Upper lobe of left lung (tissue), 4 donors: ENCODE results near the gene ARPP19.

ENCODE experiments used
- EP300 ChIP-seq, 4 donors: sonication (generic); formaldehyde crosslinking; IDR thresholded peaks; one replicate each; pipeline ENCODE4 v1.5.1; 2017; ENCODE audit warnings: antibody characterized with exemption in 4 of 4, control low read depth in 2 of 4
- POLR2A ChIP-seq, 4 donors: fragments of 450-650 bp; IDR thresholded peaks; one replicate each; pipeline ENCODE4 v1.5.1; 2016 to 2017; ENCODE audit warnings: antibody characterized with exemption in 4 of 4, mild to moderate bottlenecking in 2 of 4
- POLR2AphosphoS5 ChIP-seq, 2 donors: sonication (generic); formaldehyde crosslinking; IDR thresholded peaks; one replicate each; pipeline ENCODE4 v1.5.1; 2017; ENCODE audit warnings: antibody characterized with exemption in 2 of 2
- TF ChIP-seq, protein P1 (sequence below), 6 experiments: fragments of 450-650 bp in 4 of 6; fragments of 200-600 bp in 2 of 6; sonication (generic) in 2 of 6; IDR thresholded peaks; one replicate each; pipeline ENCODE4 v1.5.1; 2016 to 2019; ENCODE audit warnings: antibody characterized with exemption in 6 of 6

DNA sequence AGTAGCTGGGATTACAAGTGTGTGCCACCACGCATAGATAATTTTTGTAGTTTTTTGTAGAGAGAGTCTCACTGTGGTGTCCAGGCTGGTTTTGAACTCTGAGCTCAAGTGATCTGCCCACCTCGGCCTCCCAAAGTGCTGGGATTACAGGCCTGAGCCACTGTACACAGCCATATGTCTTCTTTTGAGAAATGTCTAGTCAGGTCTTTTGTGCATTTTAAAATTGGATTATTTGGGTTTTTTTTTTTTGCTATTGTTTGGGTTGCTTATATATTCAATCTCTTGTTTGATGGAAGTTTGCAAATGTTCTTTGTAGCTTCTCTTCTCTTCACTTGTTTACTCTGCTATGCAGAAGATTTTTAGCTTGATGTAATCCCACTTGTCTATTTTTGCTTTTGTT, 6.2 kb upstream of the ARPP19 start:
- TF ChIP-seq, protein P1, sequence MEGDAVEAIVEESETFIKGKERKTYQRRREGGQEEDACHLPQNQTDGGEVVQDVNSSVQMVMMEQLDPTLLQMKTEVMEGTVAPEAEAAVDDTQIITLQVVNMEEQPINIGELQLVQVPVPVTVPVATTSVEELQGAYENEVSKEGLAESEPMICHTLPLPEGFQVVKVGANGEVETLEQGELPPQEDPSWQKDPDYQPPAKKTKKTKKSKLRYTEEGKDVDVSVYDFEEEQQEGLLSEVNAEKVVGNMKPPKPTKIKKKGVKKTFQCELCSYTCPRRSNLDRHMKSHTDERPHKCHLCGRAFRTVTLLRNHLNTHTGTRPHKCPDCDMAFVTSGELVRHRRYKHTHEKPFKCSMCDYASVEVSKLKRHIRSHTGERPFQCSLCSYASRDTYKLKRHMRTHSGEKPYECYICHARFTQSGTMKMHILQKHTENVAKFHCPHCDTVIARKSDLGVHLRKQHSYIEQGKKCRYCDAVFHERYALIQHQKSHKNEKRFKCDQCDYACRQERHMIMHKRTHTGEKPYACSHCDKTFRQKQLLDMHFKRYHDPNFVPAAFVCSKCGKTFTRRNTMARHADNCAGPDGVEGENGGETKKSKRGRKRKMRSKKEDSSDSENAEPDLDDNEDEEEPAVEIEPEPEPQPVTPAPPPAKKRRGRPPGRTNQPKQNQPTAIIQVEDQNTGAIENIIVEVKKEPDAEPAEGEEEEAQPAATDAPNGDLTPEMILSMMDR (IDR thresholded peaks at IDR 0.05) = no peak
- TF ChIP-seq POLR2A (IDR thresholded peaks at IDR 0.05) (no peak), POLR2AphosphoS5 (IDR thresholded peaks at IDR 0.05) (no peak), EP300 (IDR thresholded peaks at IDR 0.05) (no peak)
